DMS53 (cell line): ENCODE results near the gene DIRAS2.

Source experiments
- DNase-seq: peaks from one replicate; lab custom pipeline; 2025; lab: John Stamatoyannopoulos, UW

DIRAS2 gene

DNA sequence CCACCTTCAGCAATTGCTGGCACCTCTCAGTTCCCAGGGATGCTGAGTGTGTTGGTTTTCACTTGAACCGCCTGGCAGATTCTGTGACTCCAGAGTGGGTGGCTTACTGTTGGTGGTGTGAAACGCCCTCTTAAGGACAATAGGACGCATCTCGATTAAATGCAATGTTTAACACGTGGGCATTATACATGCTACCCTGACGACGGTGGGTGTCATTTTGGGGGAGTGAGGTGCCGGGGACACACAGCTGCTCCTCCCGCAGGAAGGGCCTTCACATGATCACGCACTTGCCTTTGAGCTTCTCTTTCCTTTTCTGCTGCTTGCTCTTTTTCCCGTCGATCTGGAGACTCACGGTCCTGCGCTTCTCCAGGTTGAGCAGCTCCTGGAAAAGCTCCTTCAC is 29.7 kb downstream of the DIRAS2 start:
- no peak for DNase-seq

- no peak for DNase-seq
Observed at GRCh38 chr9:90611568-90611967, 31.1 kb downstream of the DIRAS2 start.

GRCh38 chr9:90611121-90611520 is 31.5 kb downstream of the DIRAS2 start:
- no peak for DNase-seq

GRCh38 chr9:90607701-90608516 is 34.7 kb downstream of the DIRAS2 start:
- no peak for DNase-seq

DNA sequence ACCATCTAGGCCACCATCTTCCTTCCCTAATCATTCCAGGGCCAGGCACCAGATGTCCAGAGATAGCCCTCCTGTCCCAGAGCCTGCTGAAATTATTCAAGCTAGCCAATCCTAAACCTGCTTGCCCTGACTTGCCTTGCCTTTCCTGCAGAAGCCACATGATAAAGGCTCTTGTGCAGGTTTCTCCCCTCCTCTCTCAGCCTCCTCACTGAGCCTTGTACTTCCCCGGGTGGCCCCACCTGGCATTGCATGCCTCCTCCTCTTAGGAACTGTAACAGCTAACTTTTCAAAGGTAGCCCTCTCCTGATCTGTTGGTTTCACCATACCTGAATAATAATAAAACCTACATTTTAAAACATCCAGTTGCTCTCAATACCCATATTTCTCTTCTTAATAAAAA is 42.6 kb downstream of the DIRAS2 start:
- DNase-seq = peak; percentile 2

- DNase-seq = no peak
Observed at GRCh38 chr9:90598191-90598590, 44.4 kb downstream of the DIRAS2 start.

GRCh38 chr9:90593646-90594045 is 49.0 kb downstream of the DIRAS2 start:
- no peak for DNase-seq

DNA sequence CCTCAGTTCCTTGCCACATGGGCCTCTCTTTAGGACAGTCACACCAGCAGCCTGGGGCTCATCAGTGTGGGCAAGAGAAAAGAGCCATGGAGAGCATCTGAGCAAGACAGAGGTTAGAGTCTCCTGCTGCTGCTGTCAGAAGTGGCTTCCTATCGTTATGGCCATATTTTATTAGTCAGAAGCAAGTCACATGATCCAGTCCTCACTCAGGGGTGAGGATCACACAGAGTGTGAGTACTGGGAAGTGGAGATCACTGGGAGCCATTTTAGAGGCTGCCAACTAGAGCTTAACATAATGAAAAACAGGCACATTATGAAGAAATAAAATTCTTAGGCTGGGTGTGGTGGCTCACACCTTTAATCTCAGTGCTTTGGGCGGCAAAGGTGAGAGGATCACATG is 62.0 kb downstream of the DIRAS2 start:
- no peak for DNase-seq

DNA sequence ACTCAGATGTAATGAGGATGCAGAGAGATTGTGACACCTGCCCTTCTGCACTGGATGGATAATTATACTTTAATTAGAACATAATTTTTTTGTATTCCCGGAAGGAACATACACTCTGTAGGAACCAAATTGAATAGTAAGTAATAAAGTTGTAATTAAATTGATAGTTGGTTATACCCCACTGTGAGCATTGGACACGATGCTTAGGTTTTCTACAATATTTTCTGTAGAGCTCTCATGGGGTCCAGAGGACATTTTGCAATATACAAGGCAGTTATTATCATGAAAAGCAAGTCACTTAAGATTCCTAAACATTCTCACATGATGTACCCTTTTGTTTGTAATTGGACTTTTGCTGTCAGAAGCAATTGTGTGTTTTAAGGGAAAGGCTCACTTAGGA is 63.4 kb downstream of the DIRAS2 start:
- DNase-seq = no peak

DNA sequence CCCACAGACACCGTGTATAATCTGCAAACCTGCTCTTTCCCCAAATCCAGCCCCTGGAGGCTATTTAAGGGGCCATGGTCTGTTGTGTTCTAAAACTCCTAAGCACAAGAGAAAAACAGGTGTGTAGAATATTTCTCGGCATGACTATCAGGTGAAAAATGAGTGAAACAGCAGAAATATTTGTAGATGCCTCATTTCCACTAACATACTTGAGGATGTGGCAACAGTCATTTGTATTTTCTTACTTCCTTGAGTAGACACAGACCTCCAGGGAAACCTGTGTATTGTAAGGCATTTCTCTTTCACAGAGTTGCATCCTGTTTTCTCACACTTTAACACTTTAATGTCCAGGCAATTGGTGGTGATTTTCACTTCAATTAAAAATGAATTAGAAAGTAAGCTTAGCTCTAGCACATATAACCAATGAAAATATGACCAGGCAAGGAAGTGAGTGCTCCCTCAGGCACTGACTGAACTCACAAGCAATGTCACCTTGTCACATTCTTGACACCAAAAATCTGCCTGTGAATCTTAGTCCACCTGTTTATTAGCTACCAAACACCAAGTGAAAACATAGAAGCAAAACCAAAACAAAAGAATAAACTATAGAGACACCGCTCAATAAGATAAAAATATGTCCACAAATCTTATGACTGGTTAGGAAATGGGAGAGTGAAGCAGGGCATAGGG is 64.4 kb downstream of the DIRAS2 start:
- DNase-seq = no peak

- DNase-seq = no peak
Observed at GRCh38 chr9:90569511-90569910, 73.1 kb downstream of the DIRAS2 start.

DNA sequence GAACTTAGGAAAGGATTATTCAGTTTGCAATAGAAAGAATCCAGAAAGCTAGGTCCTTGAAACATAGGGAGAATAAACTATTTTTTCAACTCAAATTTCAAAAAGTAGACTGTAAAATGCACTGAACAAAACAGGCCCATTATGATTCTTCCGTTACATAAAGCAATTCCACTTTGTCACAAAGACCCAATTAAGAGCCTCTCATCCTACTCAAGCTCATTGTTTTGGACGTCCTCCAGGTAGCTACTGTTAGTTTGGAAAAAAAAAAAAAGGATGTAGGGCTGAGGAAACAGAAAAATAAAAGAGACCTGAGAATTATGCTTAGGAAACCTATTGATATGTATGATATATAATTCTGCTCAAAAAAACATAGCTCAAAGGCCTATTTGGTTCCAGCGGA is 74.0 kb downstream of the DIRAS2 start:
- DNase-seq = no peak

DNA sequence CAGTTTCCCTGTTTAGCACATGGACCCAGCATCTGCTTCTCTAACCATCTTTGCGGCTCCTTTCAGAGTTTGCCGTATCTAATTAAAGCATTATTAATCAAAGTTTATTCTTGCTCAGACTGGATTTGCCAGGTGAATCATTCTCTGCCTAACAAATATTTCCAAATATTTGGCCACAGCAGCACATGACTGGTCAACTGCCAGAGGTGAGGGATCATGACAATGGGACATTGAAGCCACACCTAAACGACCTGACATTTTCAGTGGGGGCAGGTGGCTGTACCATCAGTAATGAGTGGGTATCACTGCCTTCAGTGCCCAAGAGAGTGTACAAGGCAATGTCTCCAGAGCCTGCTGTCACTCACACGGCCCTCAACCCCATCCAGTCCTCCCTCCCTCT is 80.4 kb downstream of the DIRAS2 start:
- DNase-seq = no peak
